ENCODE results near the gene VAV2. TPM values are rescaled to one million over a fixed set of nuclear protein-coding genes. Genes with fewer than 3 reads are reported as not detected.

The VAV2 gene
- total RNA-seq, 4 donors from 2014 or later = 4.7 to 42.2 (median 15.8) TPM

DNA sequence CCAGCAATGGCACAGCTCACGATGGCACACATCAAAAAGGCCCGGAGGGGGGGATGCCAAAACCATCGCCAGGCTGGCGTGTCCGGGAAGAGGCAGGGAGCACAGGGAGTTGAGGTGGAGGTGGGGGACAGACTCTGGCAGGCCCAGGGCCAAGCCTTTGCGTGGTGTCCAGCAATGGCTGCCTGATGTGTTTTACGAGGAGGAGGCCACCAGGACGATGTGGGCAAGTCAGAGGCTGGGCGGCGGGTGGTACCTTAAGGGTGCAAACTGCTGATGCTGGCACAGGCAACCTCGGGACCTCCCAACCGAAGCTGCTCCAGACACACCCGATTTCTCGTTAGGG lies 4.7 kb downstream of the VAV2 start:
- DNase-seq = no peak
- TF ChIP-seq, protein P1, sequence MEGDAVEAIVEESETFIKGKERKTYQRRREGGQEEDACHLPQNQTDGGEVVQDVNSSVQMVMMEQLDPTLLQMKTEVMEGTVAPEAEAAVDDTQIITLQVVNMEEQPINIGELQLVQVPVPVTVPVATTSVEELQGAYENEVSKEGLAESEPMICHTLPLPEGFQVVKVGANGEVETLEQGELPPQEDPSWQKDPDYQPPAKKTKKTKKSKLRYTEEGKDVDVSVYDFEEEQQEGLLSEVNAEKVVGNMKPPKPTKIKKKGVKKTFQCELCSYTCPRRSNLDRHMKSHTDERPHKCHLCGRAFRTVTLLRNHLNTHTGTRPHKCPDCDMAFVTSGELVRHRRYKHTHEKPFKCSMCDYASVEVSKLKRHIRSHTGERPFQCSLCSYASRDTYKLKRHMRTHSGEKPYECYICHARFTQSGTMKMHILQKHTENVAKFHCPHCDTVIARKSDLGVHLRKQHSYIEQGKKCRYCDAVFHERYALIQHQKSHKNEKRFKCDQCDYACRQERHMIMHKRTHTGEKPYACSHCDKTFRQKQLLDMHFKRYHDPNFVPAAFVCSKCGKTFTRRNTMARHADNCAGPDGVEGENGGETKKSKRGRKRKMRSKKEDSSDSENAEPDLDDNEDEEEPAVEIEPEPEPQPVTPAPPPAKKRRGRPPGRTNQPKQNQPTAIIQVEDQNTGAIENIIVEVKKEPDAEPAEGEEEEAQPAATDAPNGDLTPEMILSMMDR (IDR thresholded peaks at IDR 0.05) = no peak
- TF ChIP-seq POLR2A (IDR thresholded peaks at IDR 0.05) = no peak
- Histone ChIP-seq H3K9me3 (no peaks in the 10 kb centered on the region), H3K4me3 (no peak overlapping the region), H3K27me3 (no peaks in the 10 kb centered on the region), H3K36me3 (no peaks in the 10 kb centered on the region), H3K4me1 (peaks cover 0 to 10% of the 10 kb centered on the region in 2 donors), H3K27ac (no peak overlapping the region)
- intact Hi-C loops (cut with DNase I; ENCODE audit: low total_unique reads) = no loop called here

- DNase-seq = no peak
- H3K36me3 ChIP-seq = no peaks in the 10 kb centered on the region
- H3K4me3 ChIP-seq = no peak overlapping the region
- H3K9me3 ChIP-seq = no peaks in the 10 kb centered on the region
- H3K4me1 ChIP-seq = peaks cover 0 to 10% of the 10 kb centered on the region in 2 donors
- H3K27me3 ChIP-seq = no peaks in the 10 kb centered on the region
- TF ChIP-seq, protein P1 (IDR thresholded peaks at IDR 0.05) = no peak
- TF ChIP-seq POLR2A (IDR thresholded peaks at IDR 0.05) = no peak
- no peak overlapping the region for H3K27ac ChIP-seq
- intact Hi-C loops (cut with DNase I; ENCODE audit: low total_unique reads) = no loop called here
Observed at GRCh38 chr9:133986774-133987445, 5.2 kb downstream of the VAV2 start.

DNA sequence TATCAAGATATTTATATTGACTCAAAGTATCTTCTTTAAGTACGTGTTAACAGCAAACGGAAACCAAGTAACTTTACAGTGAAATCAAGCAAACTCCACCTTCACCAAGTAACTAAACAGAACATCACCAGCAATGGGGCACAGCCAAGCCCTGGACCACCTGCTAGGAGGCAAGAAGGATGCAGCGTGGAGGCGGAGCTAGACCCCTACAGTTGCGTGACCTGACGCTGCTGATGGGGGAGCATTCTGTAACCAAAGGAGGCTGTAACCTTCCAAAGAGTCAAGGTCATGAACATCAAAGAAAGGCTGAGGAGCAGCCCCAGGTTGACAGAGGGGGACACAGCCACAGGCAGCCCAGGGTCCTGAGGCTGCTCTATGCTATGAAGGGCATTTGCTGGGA lies 6.1 kb downstream of the VAV2 start:
- no peak for DNase-seq
- intact Hi-C loops (cut with DNase I; ENCODE audit: low total_unique reads) = no loop called here
- Histone ChIP-seq H3K9me3 (no peaks in the 10 kb centered on the region), H3K27me3 (no peaks in the 10 kb centered on the region), H3K27ac (no peak overlapping the region), H3K4me1 (peaks cover 0 to 5% of the 10 kb centered on the region in 2 donors), H3K4me3 (no peak overlapping the region), H3K36me3 (no peaks in the 10 kb centered on the region)
- TF ChIP-seq, protein P1 (IDR thresholded peaks at IDR 0.05) = no peak
- TF ChIP-seq POLR2A (IDR thresholded peaks at IDR 0.05) = no peak

DNA sequence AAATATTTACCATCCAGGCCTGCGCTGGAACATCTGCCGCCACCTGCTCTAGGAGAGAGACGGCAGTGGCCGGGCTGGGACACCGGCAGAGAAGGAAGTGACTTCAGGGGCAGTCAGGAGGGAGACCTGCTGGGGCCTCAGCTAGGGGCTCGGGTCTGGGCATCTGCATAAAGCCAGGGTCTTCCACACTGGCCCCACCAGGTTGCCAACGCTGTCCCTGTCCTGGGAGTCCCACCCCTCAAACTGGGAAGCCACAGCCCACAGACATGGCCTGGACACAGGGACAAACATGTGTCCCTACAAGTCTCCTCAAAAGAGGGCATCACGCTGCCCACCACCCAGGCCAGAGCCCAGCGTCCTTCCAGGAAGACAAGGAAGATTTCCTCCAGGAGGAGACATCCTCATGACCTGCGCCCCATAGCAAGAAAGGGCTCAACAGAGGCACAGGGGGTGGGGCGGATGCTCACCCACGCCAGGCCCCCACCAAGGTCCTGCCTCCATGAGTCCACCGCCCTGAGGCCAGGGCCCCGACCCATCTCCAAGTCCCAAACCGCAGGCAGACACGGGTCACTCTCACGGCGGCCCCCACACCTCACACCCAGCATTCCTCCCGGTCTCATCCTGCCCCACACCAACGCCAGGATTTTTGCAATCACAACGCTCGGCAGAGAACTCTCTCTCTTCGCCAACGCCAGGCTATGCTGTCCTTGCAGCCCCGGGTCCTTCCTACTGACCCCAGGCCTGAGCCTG lies 9.0 kb downstream of the VAV2 start:
- intact Hi-C loops (cut with DNase I; ENCODE audit: low total_unique reads) = no loop called here
- TF ChIP-seq POLR2A (IDR thresholded peaks at IDR 0.05) = no peak
- TF ChIP-seq, protein P1 (IDR thresholded peaks at IDR 0.05) = no peak
- DNase-seq = no peak
- H3K36me3 ChIP-seq = no peaks in the 10 kb centered on the region
- no peaks in the 10 kb centered on the region for H3K27me3 ChIP-seq
- H3K9me3 ChIP-seq = no peaks in the 10 kb centered on the region
- no peak overlapping the region for H3K27ac ChIP-seq
- no peak overlapping the region for H3K4me3 ChIP-seq
- peaks cover 0 to 4% of the 10 kb centered on the region in 2 donors for H3K4me1 ChIP-seq

GRCh38 chr9:133981958-133982681 lies 10.0 kb downstream of the VAV2 start:
- no peak overlapping the region for H3K27ac ChIP-seq
- H3K27me3 ChIP-seq = no peaks in the 10 kb centered on the region
- H3K36me3 ChIP-seq = no peaks in the 10 kb centered on the region
- intact Hi-C loops (cut with DNase I; ENCODE audit: low total_unique reads) = no loop called here
- no peak for DNase-seq
- peaks cover 0 to 4% of the 10 kb centered on the region in 2 donors for H3K4me1 ChIP-seq
- no peaks in the 10 kb centered on the region for H3K9me3 ChIP-seq
- TF ChIP-seq, protein P1 (IDR thresholded peaks at IDR 0.05) = no peak
- TF ChIP-seq POLR2A (IDR thresholded peaks at IDR 0.05) = no peak
- H3K4me3 ChIP-seq = no peak overlapping the region

Measured in uterus (tissue), 4 donors.